HUES48 (cell line): Measurements from ENCODE around the gene ATG3.
"Not testable (repeated sequence)": the region's sequence is repeated elsewhere in the genome, so short reads cannot be mapped to it uniquely, and the experiment has no call there.

Experiments
- H3K27ac ChIP-seq: one replicate; pipeline ENCODE4 v1.7.0; 2013; ENCODE audit warnings: low read depth, low read length, inconsistent platforms
- H3K27me3 ChIP-seq: 2 replicates; pipeline ENCODE4 v1.6.1; 2013; ENCODE audit warnings: mild to moderate bottlenecking, low read length; ENCODE audit not compliant: control insufficient read depth, insufficient read depth
- H3K36me3 ChIP-seq: 2 replicates; pipeline ENCODE4 v1.6.1; 2013; ENCODE audit warnings: low read length; ENCODE audit not compliant: control insufficient read depth, insufficient read depth
- H3K4me1 ChIP-seq: 2 replicates; pipeline ENCODE4 v1.6.1; 2013; ENCODE audit warnings: mild to moderate bottlenecking, low read length; ENCODE audit not compliant: control insufficient read depth, insufficient read depth
- H3K4me3 ChIP-seq: 2 replicates; pipeline ENCODE4 v1.5.1; 2013; ENCODE audit warnings: mild to moderate bottlenecking, low read depth, low read length
- H3K9ac ChIP-seq: 2 replicates; pipeline ENCODE4 v1.6.1; 2013; ENCODE audit warnings: mild to moderate bottlenecking, low read depth, low read length, moderate library complexity
- H3K9me3 ChIP-seq: 2 replicates; pipeline ENCODE4 v1.6.1; 2013; ENCODE audit warnings: low read length; ENCODE audit not compliant: control insufficient read depth, insufficient read depth

ATG3 gene

DNA sequence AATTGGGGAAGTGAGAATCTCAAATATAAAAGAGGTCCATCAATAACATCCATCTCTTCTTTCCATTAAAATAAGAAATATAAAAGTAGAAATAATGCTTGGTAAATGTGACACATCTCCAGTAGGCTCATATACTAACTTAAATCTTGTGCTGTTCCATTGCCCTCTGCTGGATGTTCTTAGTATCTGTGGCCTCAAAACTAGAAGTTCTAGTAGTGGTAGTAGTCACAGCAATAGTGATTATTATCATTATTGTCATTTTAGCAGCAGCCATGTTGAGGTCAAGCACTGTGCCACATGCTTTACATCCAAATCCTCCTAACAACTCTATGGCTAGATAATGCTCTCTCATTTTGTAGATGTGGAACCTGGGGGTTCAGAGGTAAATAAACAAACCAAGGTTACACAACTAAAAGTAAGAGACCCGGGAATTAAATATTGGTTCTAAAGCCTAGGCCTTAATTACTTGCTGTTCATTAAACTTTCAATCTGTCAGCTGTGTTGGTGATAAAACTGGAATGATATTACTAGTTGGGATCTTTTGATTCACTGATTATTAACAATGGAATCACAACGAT, 42.2 kb downstream of the ATG3 start:
- H3K4me1 ChIP-seq, result no peaks in the 10 kb centered on the region
- H3K27me3 ChIP-seq, result no peaks in the 10 kb centered on the region
- H3K36me3 ChIP-seq, result no peaks in the 10 kb centered on the region
- H3K9me3 ChIP-seq, result no peaks in the 10 kb centered on the region
- no peak overlapping the region for H3K9ac ChIP-seq
- no peak overlapping the region for H3K27ac ChIP-seq
- no peak overlapping the region for H3K4me3 ChIP-seq

DNA sequence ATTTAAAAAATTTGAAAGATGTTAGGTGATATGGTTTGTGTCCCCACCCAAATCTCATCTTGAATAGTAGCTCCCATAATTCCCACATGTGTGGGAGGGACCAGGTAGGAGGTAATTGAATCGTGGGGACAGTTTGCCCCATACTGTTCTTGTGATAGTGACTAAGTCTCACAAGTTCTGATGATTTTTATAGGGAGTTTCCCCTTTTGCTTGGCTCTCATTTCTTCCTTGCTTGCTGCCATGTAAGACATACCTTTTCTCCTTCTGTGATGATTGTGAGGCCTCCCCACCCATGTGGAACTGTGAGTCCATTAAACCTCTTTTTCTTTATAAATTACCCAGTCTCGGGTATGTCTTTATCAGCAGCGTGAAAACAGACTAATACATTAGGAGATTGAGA, 42.8 kb downstream of the ATG3 start:
- not testable (repeated sequence) for H3K9ac ChIP-seq, H3K27ac ChIP-seq, H3K4me3 ChIP-seq, H3K9me3 ChIP-seq, H3K36me3 ChIP-seq, H3K27me3 ChIP-seq, H3K4me1 ChIP-seq

DNA sequence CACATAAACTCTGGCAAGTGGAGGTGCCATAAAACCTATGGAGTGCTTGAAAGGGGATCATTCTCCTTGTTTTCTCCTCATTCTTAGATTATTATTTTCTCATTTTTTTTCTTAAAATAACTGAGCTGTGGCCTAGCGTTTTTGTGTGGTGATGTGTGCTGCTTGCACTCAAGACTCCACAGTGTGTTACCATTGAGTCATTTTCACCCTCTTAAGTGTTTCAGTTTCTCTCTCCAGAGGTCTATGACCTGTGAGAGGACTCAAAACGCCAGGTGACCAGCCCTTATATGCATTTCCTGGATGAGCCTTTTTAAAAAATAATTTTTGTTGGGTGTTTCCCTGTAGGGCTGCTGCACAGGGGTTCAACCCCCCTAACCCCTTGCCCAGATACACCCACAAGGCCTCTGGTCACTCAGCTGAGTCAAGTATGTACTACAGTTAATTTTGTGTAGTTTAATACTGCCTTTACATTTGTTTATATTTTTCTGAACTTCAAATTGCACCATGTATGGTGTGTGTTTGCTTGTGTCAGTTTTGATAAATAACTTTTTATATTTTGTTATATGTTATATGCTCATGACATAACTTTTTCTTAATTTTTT, 47.1 kb downstream of the ATG3 start:
- Histone ChIP-seq H3K4me3 (no peak overlapping the region), H3K27me3 (no peaks in the 10 kb centered on the region), H3K9ac (no peak overlapping the region), H3K4me1 (peaks cover 3% of the 10 kb centered on the region; the same call in 1 of the 2 replicates), H3K9me3 (peaks cover 19% of the 10 kb centered on the region), H3K27ac (peak overlapping the region; percentile 5), H3K36me3 (no peaks in the 10 kb centered on the region)

DNA sequence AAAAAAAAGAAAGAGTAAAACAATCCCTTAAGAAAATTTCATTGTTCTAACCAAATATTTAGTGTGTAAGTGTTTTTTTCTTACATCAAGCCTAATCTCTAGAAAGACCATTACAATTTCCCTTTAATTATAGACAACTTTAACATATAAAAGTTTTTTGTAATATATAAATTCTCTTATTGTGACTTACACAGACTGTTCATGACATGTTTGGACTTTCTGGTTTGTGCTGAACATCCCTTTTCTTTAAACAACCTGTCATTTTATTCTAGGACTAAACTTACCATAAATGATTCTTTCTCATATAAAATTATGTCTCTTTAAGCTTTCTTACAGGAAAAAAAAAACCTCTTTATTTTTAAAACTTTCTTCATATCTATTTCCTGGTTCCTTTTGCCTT, 49.4 kb downstream of the ATG3 start:
- peaks cover 23% of the 10 kb centered on the region for H3K9me3 ChIP-seq

DNA sequence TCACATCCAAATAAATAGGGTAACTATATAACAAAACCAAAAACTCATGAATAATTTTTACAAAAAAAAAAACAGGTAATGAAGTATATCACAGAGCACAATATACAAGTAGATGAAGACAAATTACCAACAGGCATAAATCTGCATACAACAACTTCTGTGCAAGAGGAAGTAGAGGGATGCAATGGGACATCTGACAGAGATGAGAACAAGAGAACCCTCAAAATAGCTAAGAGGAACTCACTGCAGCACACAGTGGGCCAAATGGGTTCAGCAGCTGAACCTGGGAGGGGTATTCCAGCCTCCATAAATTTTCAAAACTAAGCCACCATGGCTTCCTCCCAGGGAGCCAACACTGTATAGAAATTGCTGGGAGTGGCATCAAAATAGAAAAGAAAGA, 52.9 kb downstream of the ATG3 start:
- Histone ChIP-seq H3K9ac (no peak overlapping the region), H3K36me3 (no peaks in the 10 kb centered on the region), H3K27me3 (no peaks in the 10 kb centered on the region), H3K4me3 (no peak overlapping the region), H3K4me1 (no peaks in the 10 kb centered on the region), H3K27ac (no peak overlapping the region), H3K9me3 (peaks cover 19% of the 10 kb centered on the region)

More for the DNA sequence above, 49.4 kb downstream of the ATG3 start:
- Histone ChIP-seq H3K27me3 (no peaks in the 10 kb centered on the region), H3K9ac (no peak overlapping the region), H3K4me1 (peaks cover 3% of the 10 kb centered on the region; the same call in 1 of the 2 replicates), H3K4me3 (no peak overlapping the region), H3K36me3 (no peaks in the 10 kb centered on the region), H3K27ac (no peak overlapping the region)

DNA sequence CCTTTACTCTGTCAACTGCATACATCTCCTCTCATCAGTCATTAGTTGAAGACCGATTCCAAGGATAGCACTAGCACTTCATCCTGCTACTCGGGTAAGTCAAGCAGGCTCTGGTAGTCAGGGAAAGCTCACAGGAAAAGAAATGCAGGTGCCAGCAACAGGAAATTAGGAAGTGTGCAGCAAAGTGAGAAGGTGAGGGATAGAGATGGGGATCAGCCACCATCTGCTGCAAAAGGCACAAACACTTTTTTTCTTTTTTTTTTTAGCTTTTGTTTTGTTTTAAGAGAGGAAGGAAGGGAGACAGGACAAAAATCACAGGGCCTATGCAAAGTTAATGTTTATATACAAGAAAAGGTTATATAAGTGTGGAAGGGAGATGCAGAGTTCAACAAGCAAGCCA, 53.5 kb downstream of the ATG3 start:
- no peaks in the 10 kb centered on the region for H3K36me3 ChIP-seq
- no peak overlapping the region for H3K27ac ChIP-seq
- H3K4me3 ChIP-seq, result no peak overlapping the region
- H3K27me3 ChIP-seq, result no peaks in the 10 kb centered on the region
- H3K9ac ChIP-seq, result no peak overlapping the region
- no peaks in the 10 kb centered on the region for H3K4me1 ChIP-seq
- H3K9me3 ChIP-seq, result peaks cover 13% of the 10 kb centered on the region

DNA sequence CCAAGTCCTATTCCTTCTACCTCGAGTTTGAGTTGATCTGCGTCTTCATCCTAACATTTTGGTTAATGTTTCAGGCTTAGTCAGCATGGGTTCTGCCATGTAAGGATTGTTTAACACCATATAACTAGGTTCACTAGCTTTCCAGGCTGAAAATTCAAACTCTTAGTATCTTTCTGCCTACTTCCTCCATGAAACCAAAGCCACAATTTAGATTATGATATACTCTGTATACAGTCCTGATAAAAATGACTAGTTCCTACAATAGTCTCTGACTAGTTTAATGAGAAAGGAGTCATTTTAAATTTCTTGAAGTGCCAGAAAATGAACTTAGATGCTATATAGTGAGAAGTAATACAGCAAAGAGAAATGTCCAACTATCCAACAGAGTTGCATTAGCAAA, 55.9 kb downstream of the ATG3 start:
- Histone ChIP-seq H3K36me3 (no peaks in the 10 kb centered on the region), H3K27me3 (no peaks in the 10 kb centered on the region), H3K27ac (no peak overlapping the region), H3K9me3 (peaks cover 4% of the 10 kb centered on the region; the same call in 1 of the 2 replicates), H3K4me3 (no peak overlapping the region), H3K4me1 (no peaks in the 10 kb centered on the region), H3K9ac (no peak overlapping the region)

DNA sequence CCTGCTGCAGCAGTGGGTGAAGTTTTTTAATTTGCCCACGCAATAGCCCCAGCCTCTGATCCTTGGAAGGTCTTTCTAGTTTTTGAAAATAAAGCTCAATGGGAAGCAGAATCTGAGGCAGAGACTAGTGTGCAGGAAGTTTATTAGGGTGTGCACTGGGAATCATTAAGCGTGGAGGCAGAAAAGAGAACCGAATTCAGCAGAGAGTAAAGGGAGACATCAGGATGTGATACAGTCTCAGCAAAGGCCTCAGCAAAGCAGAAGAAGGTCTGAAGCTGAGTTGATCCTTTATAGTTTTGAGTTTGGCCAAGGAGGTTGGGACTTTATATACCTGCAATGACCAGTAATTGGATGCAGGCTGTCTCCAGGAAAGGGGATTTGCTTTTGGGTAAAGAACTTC, 57.6 kb downstream of the ATG3 start:
- Histone ChIP-seq H3K4me1 (no peaks in the 10 kb centered on the region), H3K27ac (no peak overlapping the region), H3K4me3 (no peak overlapping the region), H3K27me3 (no peaks in the 10 kb centered on the region), H3K9me3 (0 out of 2 replicates have a peak, but pooled peaks cover under 1% of the 10 kb centered on the region), H3K36me3 (no peaks in the 10 kb centered on the region), H3K9ac (no peak overlapping the region)

DNA sequence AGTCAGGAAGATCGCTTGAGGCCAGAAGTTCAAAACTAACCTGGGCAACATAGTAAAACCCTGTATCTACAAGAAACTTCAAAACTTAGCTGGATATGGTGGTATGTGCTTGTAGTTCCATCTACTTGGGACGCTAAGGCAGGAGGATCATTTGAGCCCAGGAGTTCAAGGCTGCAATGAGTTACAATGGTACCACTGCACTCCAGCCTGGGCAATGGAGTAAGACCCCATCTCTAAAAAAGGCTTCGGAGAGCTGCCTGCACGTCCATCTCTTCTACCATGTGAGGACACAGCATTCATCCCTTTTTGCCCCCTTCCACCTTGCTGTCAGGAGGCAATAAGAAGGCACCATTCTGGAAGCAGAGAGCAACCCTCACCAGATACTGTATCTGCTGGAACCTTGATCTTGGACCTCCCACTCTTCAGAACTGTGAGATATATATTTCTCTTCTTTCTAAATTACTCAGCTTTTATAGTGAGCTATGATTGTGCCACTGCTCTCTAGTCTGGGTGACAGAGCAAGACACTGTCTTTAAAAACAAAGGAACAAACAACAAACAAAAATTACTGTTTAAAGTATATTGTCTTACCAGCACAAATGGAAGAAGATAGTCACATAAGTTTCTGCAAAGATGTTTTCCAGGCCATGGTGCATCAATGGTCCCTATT, 58.3 kb downstream of the ATG3 start:
- Histone ChIP-seq H3K36me3 (no peaks in the 10 kb centered on the region), H3K9ac (no peak overlapping the region), H3K9me3 (no peaks in the 10 kb centered on the region), H3K4me1 (no peaks in the 10 kb centered on the region), H3K27me3 (no peaks in the 10 kb centered on the region), H3K27ac (no peak overlapping the region), H3K4me3 (no peak overlapping the region)

DNA sequence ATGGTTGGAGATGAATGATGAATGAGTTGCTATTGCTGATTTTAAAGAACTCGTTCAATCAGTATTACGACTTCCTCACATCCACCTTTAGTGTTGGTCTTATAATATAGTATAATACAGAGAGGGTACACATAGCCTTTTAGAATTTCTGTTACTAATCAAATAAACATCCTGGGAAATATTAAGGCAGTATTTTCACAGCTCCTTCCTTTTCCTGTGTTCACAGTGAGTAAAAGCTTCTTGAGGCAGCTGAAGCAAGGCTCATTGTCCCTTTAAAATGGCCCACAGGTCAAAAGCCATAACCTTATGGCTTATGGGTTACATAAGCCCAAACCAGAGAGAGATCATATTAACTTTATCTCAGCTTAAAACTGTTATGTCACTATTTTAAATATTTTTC, 61.1 kb downstream of the ATG3 start:
- no peaks in the 10 kb centered on the region for H3K27me3 ChIP-seq
- H3K9me3 ChIP-seq, result no peaks in the 10 kb centered on the region
- no peak overlapping the region for H3K9ac ChIP-seq

DNA sequence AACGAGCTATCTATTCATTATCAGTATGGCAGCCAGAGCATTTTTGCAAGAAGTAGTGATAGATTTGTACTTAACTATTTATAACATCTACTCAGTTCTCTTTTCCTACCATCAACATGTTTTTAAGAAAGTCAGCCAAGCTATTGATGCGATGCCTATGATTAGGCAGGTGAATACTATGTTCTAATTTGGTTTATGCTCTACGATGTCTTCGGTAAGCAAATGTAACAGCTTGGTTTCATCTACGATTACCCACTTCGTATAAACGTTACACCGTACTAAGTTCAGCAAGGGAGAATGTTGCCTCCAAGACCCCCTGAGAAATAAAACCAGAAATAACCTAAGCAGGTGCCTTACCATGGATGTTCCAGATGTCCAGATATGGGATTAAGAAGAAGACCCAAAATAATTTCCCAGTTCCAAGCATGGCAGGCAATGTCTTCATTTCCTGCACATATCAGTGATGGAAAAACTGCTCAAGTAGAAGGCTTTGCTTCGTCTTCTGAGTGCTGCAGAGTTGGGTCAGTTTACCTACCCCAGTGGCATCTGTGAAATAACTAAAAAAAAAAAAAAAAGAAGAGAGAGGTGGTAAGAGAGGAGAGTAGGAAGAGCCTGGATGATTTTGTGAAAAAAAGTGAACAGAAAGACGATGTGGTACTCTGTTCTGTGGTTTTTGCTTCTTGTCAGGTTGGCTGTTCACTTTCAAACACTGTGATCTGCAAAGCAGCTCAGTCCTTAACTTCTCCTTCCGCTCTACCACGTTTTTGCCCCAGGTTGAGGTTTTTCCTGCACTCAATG, 62.6 kb downstream of the ATG3 start, which contains the start of gene BTLA:
BTLA (minus strand) TSS at position 559 of the 798 bp plus-strand sequence; CDS start at position 445, 114 bp downstream.
- H3K4me1 ChIP-seq, result no peaks in the 10 kb centered on the region

More for the DNA sequence above, 61.1 kb downstream of the ATG3 start:
- H3K4me1 ChIP-seq, result no peaks in the 10 kb centered on the region
- no peaks in the 10 kb centered on the region for H3K36me3 ChIP-seq
- no peak overlapping the region for H3K4me3 ChIP-seq
- no peak overlapping the region for H3K27ac ChIP-seq

More for the DNA sequence above, 62.6 kb downstream of the ATG3 start, which contains the start of gene BTLA:
- H3K9me3 ChIP-seq, result no peaks in the 10 kb centered on the region
- no peaks in the 10 kb centered on the region for H3K27me3 ChIP-seq
- no peak within 1 kb of the TSS for H3K27ac ChIP-seq
- H3K36me3 ChIP-seq, result no peaks in the 10 kb centered on the region
- H3K9ac ChIP-seq, result no peak within 1 kb of the TSS
- no peak within 1 kb of the TSS for H3K4me3 ChIP-seq
